Upper lobe of left lung (tissue), 6 donors: ENCODE measurements around the gene GMPPA. TPM values are rescaled to one million over a fixed set of nuclear protein-coding genes. Genes with fewer than 3 reads are reported as not detected.

Experiments used
- ATAC-seq, 2 donors: fragments of 200-7000 bp; cut with Tn5 transposase; one replicate each; pipeline ENCODE4 v1.9.1; 2022; ENCODE audit warnings: mild to moderate bottlenecking in 2 of 2, moderate library complexity in 2 of 2; ENCODE audit not compliant: low FRiP score in 2 of 2
- DNase-seq, 2 donors: peaks; one replicate each; pipeline ENCODE4 v3.0.0-alpha.2; 2019 to 2020
- H3K27ac ChIP-seq, 4 donors: fragments of 200-600 bp; sonication (generic); one replicate each; pipeline ENCODE4 v1.5.1; 2016 to 2019
- H3K27me3 ChIP-seq, 4 donors: fragments of 200-600 bp; sonication (generic); one replicate each; pipeline ENCODE4 v1.5.1; 2017 to 2019
- H3K36me3 ChIP-seq, 4 donors: fragments of 200-600 bp; sonication (generic); one replicate each; pipeline ENCODE4 v1.5.1; 2016 to 2019
- H3K4me1 ChIP-seq, 4 donors: fragments of 200-600 bp; sonication (generic); one replicate each; pipeline ENCODE4 v1.5.1; 2018 to 2019
- H3K4me3 ChIP-seq, 4 donors: fragments of 200-600 bp; sonication (generic); one replicate each; pipeline ENCODE4 v1.5.1; 2017 to 2019; ENCODE audit warnings: mild to moderate bottlenecking in 2 of 4, moderate library complexity in 1 of 4
- H3K9me3 ChIP-seq, 4 donors: fragments of 200-600 bp; sonication (generic); one replicate each; pipeline ENCODE4 v1.5.1; 2018 to 2019
- CTCF ChIP-seq, 6 experiments: fragments of 450-650 bp in 4 of 6; fragments of 200-600 bp in 2 of 6; sonication (generic) in 2 of 6; IDR thresholded peaks; one replicate each; pipeline ENCODE4 v1.5.1; 2016 to 2019; ENCODE audit warnings: antibody characterized with exemption in 6 of 6
- EP300 ChIP-seq, 4 donors: sonication (generic); formaldehyde crosslinking; IDR thresholded peaks; one replicate each; pipeline ENCODE4 v1.5.1; 2017; ENCODE audit warnings: antibody characterized with exemption in 4 of 4, control low read depth in 2 of 4
- POLR2A ChIP-seq, 4 donors: fragments of 450-650 bp; IDR thresholded peaks; one replicate each; pipeline ENCODE4 v1.5.1; 2016 to 2017; ENCODE audit warnings: antibody characterized with exemption in 4 of 4, mild to moderate bottlenecking in 2 of 4
- POLR2AphosphoS5 ChIP-seq, 2 donors: sonication (generic); formaldehyde crosslinking; IDR thresholded peaks; one replicate each; pipeline ENCODE4 v1.5.1; 2017; ENCODE audit warnings: antibody characterized with exemption in 2 of 2
- WGBS, 2 donors: methylation state at CpG; one replicate each; pipeline ENCODE4 v1.1.5; 2017 to 2018; 5-methylcytosine and 5-hydroxymethylcytosine counted together
- total RNA-seq, 6 donors: library from RNA; depleted of rRNA in 4 of 6; stranded (reverse); fragments of >200 nt in 4 of 6; gene quantifications; one replicate each; pipeline versions ENCODE4 v1.1.0 to v1.2.1, GENCODE V29; 2016 to 2021
- donor health status: DM: no; HTN: no; CAD: no; lungs with moderate emphysema.
- donor health status: DM: no; HTN: yes; CAD: no; lungs with severe emphysema.

Gene GMPPA
- total RNA-seq, 6 donors from 2014 or later = 20.8 to 38.5 (median 24.9) TPM

GRCh38 chr2:219467736-219468075 lies 31.0 kb upstream of the GMPPA start:
- H3K27me3 ChIP-seq = no peaks in the 10 kb centered on the region
- no peaks in the 10 kb centered on the region for H3K9me3 ChIP-seq
- H3K4me3 ChIP-seq = no peak overlapping the region
- 85% methylated on average over 2 of the region's 2 CpGs for WGBS, 2 donors
- no peak overlapping the region for H3K27ac ChIP-seq
- DNase-seq (no peak), ATAC-seq (no peak)
- no peaks in the 10 kb centered on the region for H3K36me3 ChIP-seq
- TF ChIP-seq EP300 (IDR thresholded peaks at IDR 0.05) (no peak), POLR2A (IDR thresholded peaks at IDR 0.05) (no peak), CTCF (IDR thresholded peaks at IDR 0.05) (no peak), POLR2AphosphoS5 (IDR thresholded peaks at IDR 0.05) (no peak)
- H3K4me1 ChIP-seq = no peaks in the 10 kb centered on the region

- Histone ChIP-seq H3K27me3 (no peaks in the 10 kb centered on the region), H3K9me3 (no peaks in the 10 kb centered on the region), H3K4me1 (no peaks in the 10 kb centered on the region), H3K27ac (no peak overlapping the region), H3K36me3 (no peaks in the 10 kb centered on the region), H3K4me3 (no peak overlapping the region)
- no peak for ATAC-seq
- TF ChIP-seq EP300 (IDR thresholded peaks at IDR 0.05) = no peak
- TF ChIP-seq POLR2AphosphoS5 (IDR thresholded peaks at IDR 0.05) = no peak
- TF ChIP-seq POLR2A (IDR thresholded peaks at IDR 0.05) = no peak
- no peak for TF ChIP-seq CTCF (IDR thresholded peaks at IDR 0.05)
- WGBS, 2 donors = 83 to 89% methylated on average over 7 to 15 of the region's 23 CpGs
- DNase-seq = peak in 1 of 2 donors; percentile 70
These were observed 30.1 kb upstream of the GMPPA start for GRCh38 chr2:219468410-219469185.

- H3K27ac ChIP-seq = no peak overlapping the region
- H3K4me1 ChIP-seq = no peaks in the 10 kb centered on the region
- WGBS, 2 donors = 86 to 87% methylated on average over 13 to 16 of the region's 16 CpGs
- TF ChIP-seq POLR2AphosphoS5 (IDR thresholded peaks at IDR 0.05) (no peak), POLR2A (IDR thresholded peaks at IDR 0.05) (no peak), CTCF (IDR thresholded peaks at IDR 0.05) (no peak), EP300 (IDR thresholded peaks at IDR 0.05) (no peak)
- no peaks in the 10 kb centered on the region for H3K36me3 ChIP-seq
- H3K4me3 ChIP-seq = no peak overlapping the region
- ATAC-seq (no peak), DNase-seq (no peak)
- no peaks in the 10 kb centered on the region for H3K9me3 ChIP-seq
- no peaks in the 10 kb centered on the region for H3K27me3 ChIP-seq
These were observed 29.4 kb upstream of the GMPPA start for GRCh38 chr2:219469186-219469724.

- Histone ChIP-seq H3K4me3 (no peak overlapping the region), H3K36me3 (no peaks in the 10 kb centered on the region), H3K27ac (no peak overlapping the region), H3K9me3 (no peaks in the 10 kb centered on the region), H3K4me1 (no peaks in the 10 kb centered on the region), H3K27me3 (no peaks in the 10 kb centered on the region)
- no peak for TF ChIP-seq POLR2A (IDR thresholded peaks at IDR 0.05)
- no peak for TF ChIP-seq POLR2AphosphoS5 (IDR thresholded peaks at IDR 0.05)
- no peak for TF ChIP-seq EP300 (IDR thresholded peaks at IDR 0.05)
- TF ChIP-seq CTCF (IDR thresholded peaks at IDR 0.05) = no peak
- ATAC-seq (no peak), DNase-seq (no peak)
- 63 to 69% methylated on average over 4 of the region's 4 CpGs for WGBS, 2 donors
These were observed 28.3 kb upstream of the GMPPA start for GRCh38 chr2:219470429-219470828.
